ENCODE results near the gene USPL1. TPM values are rescaled to one million over a fixed set of nuclear protein-coding genes. Genes with fewer than 3 reads are reported as not detected.

Gene USPL1
- total and polyA plus RNA-seq, 4 donors: 4.1 to 13.0 (median 8.2) TPM

GRCh38 chr13:30690282-30691188 is 72.8 kb downstream of the USPL1 start:
- no peaks in the 10 kb centered on the region for H3K27me3 ChIP-seq (ENCODE audit: control insufficient read depth in 4 of 4, insufficient read depth in 4 of 4, low read length in 3 of 4)
- H3K36me3 ChIP-seq (ENCODE audit: control insufficient read depth in 4 of 4, insufficient read depth in 3 of 4, low read depth in 1 of 4, low read length in 3 of 4): no peaks in the 10 kb centered on the region
- 60% methylated on average over 21 of the region's 21 CpGs for WGBS
- H3K9ac ChIP-seq (ENCODE audit: low read depth in 1 of 2, low read length in 2 of 2): no peak overlapping the region
- DNase-seq (ENCODE audit: low spot score): no peak
- peak overlapping the region in 1 of 2 donors; percentile 1 for H3K27ac ChIP-seq (ENCODE audit: low read depth in 1 of 2, low read length in 2 of 2)
- no peak overlapping the region for H3K4me3 ChIP-seq (ENCODE audit: low read depth in 1 of 3, low read length in 3 of 3)
- H3K4me1 ChIP-seq (ENCODE audit: control insufficient read depth in 4 of 4, insufficient read depth in 4 of 4, low read length in 3 of 4): no peaks in the 10 kb centered on the region
- TF ChIP-seq MAX (IDR thresholded peaks at IDR 0.05) (peak; percentile 36), RAD21 (IDR thresholded peaks at IDR 0.05) (no peak), SP1 (IDR thresholded peaks at IDR 0.05) (peak; percentile 14)
- no peaks in the 10 kb centered on the region for H3K9me3 ChIP-seq (ENCODE audit: control insufficient read depth in 4 of 4, low read length in 3 of 4)

- H3K4me1 ChIP-seq (ENCODE audit: control insufficient read depth in 4 of 4, insufficient read depth in 4 of 4, low read length in 3 of 4): peaks cover 0 to 4% (median 0%) of the 10 kb centered on the region in 4 donors
- no peak for DNase-seq (ENCODE audit: low spot score)
- no peaks in the 10 kb centered on the region for H3K36me3 ChIP-seq (ENCODE audit: control insufficient read depth in 4 of 4, insufficient read depth in 3 of 4, low read depth in 1 of 4, low read length in 3 of 4)
- H3K27me3 ChIP-seq (ENCODE audit: control insufficient read depth in 4 of 4, insufficient read depth in 4 of 4, low read length in 3 of 4): no peaks in the 10 kb centered on the region
- no peak overlapping the region for H3K9ac ChIP-seq (ENCODE audit: low read depth in 1 of 2, low read length in 2 of 2)
- H3K9me3 ChIP-seq (ENCODE audit: control insufficient read depth in 4 of 4, low read length in 3 of 4): no peaks in the 10 kb centered on the region
- H3K27ac ChIP-seq (ENCODE audit: low read depth in 1 of 2, low read length in 2 of 2): no peak overlapping the region
- TF ChIP-seq JUND (IDR thresholded peaks at IDR 0.05) (no peak), FOXA2 (IDR thresholded peaks at IDR 0.05) (no peak), CTCF (IDR thresholded peaks at IDR 0.05; ENCODE audit: low read depth, low read length, missing input control) (no peak), GABPA (IDR thresholded peaks at IDR 0.05 in 1 of 2, conservative IDR thresholded peaks at IDR 0.05 in 1 of 2) (no peak), ZBTB33 (IDR thresholded peaks at IDR 0.05) (no peak), EGR1 (IDR thresholded peaks at IDR 0.05; ENCODE audit: low read depth in 2 of 2) (no peak), SP1 (IDR thresholded peaks at IDR 0.05) (no peak), HNF4G (IDR thresholded peaks at IDR 0.05) (no peak), TAF1 (conservative IDR thresholded peaks at IDR 0.05) (no peak), YY1 (IDR thresholded peaks at IDR 0.05) (no peak), RAD21 (IDR thresholded peaks at IDR 0.05) (no peak), NR2F2 (IDR thresholded peaks at IDR 0.05) (no peak), ATF3 (IDR thresholded peaks at IDR 0.05) (no peak), HNF4A (conservative IDR thresholded peaks at IDR 0.05) (no peak), MAX (IDR thresholded peaks at IDR 0.05) (no peak), RXRA (IDR thresholded peaks at IDR 0.05) (no peak), REST (IDR thresholded peaks at IDR 0.05) (no peak), FOXA1 (IDR thresholded peaks at IDR 0.05) (no peak)
- WGBS: 92% methylated on average over 1 of the region's 1 CpG
- no peak overlapping the region for H3K4me3 ChIP-seq (ENCODE audit: low read depth in 1 of 3, low read length in 3 of 3)
These were observed 74.4 kb downstream of the USPL1 start for GRCh38 chr13:30692113-30692512.

All from liver (tissue), 9 donors.